Osteoblast (primary cell): ENCODE data around the gene SNAP29. TPM values are rescaled to one million over a fixed set of nuclear protein-coding genes. Genes with fewer than 3 reads are reported as not detected.

Source experiments
- DNase-seq: peaks from one replicate; pipeline ENCODE4 v3.0.0; 2011; ENCODE audit warnings: low spot score, mixed read lengths; ENCODE audit not compliant: insufficient read length; ENCODE audit errors: missing footprints
- H2AFZ ChIP-seq: 2 replicates; pipeline ENCODE4 v1.6.0; 2011; ENCODE audit warnings: mild to moderate bottlenecking, low read length
- H3K27ac ChIP-seq: 2 replicates; pipeline ENCODE4 v1.5.1; 2011; ENCODE audit warnings: mild to moderate bottlenecking, low read depth, low read length, moderate library complexity
- H3K27me3 ChIP-seq: 2 replicates; pipeline ENCODE4 v1.6.0; 2012; ENCODE audit warnings: mild to moderate bottlenecking, control low read depth, inconsistent platforms, low read length, moderate library complexity; ENCODE audit not compliant: insufficient read depth
- H3K36me3 ChIP-seq: 2 replicates; pipeline ENCODE4 v1.5.1; 2011; ENCODE audit warnings: mild to moderate bottlenecking, low read length, control low read depth, moderate library complexity; ENCODE audit not compliant: insufficient read depth
- H3K4me1 ChIP-seq: 2 replicates; pipeline ENCODE4 v1.5.1; 2011; ENCODE audit warnings: mild to moderate bottlenecking, low read length, control low read depth, moderate library complexity; ENCODE audit not compliant: insufficient read depth
- H3K4me2 ChIP-seq: 2 replicates; pipeline ENCODE4 v1.6.0; 2011; ENCODE audit warnings: mild to moderate bottlenecking, low read length; ENCODE audit not compliant: insufficient read depth
- H3K4me3 ChIP-seq: fragments of 200-600 bp; sonication (generic); 3 replicates; pipeline ENCODE4 v1.5.1; 2012; ENCODE audit warnings: mild to moderate bottlenecking, low read length, inconsistent platforms; ENCODE audit not compliant: insufficient read depth
- H3K79me2 ChIP-seq: 2 replicates; pipeline ENCODE4 v1.6.0; 2012; ENCODE audit warnings: mild to moderate bottlenecking, low read length, control low read depth, inconsistent platforms; ENCODE audit not compliant: insufficient read depth
- H3K9me3 ChIP-seq: 2 replicates; pipeline ENCODE4 v1.5.1; 2011; ENCODE audit warnings: low read depth, low read length, control low read depth
- H4K20me1 ChIP-seq: 2 replicates; pipeline ENCODE4 v1.6.0; 2012; ENCODE audit warnings: mild to moderate bottlenecking, low read length, control low read depth; ENCODE audit not compliant: insufficient read depth
- total RNA-seq: library from RNA; depleted of rRNA; stranded (reverse); fragments of >200 nt; gene quantifications from 2 replicates; pipeline ENCODE4 v1.2.3, GENCODE V29; 2012
- TF ChIP-seq, protein P1 (sequence below): IDR thresholded peaks from 2 replicates; pipeline ENCODE4 v1.5.1; 2011; ENCODE audit warnings: mild to moderate bottlenecking, low read depth, low read length, moderate library complexity; ENCODE audit errors: extremely low read depth

SNAP29 gene
- total RNA-seq, 1 donor = 13.0 TPM

DNA sequence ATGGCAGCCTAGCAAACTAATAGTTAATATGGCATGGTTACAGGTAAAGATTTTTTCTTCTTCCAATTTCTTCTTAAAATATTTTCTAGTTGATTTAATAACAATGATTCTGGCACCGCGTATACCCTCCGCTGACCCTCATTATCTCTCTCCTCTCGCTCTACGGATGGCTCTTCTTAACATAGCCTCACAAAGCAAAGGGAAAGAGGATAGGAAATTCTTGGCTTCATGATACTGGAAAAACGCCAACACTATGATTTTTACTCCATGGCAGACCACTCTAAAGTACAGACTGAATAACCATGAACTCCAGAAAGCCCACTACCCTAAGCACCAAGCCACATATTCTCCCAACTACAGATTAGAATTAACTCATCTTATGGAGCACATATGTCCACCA is 6.3 kb upstream of the SNAP29 start:
- peaks cover 56% of the 10 kb centered on the region for H4K20me1 ChIP-seq
- DNase-seq = no peak
- peaks cover 83% of the 10 kb centered on the region for H3K79me2 ChIP-seq
- H3K27me3 ChIP-seq = no peaks in the 10 kb centered on the region
- TF ChIP-seq, protein P1, sequence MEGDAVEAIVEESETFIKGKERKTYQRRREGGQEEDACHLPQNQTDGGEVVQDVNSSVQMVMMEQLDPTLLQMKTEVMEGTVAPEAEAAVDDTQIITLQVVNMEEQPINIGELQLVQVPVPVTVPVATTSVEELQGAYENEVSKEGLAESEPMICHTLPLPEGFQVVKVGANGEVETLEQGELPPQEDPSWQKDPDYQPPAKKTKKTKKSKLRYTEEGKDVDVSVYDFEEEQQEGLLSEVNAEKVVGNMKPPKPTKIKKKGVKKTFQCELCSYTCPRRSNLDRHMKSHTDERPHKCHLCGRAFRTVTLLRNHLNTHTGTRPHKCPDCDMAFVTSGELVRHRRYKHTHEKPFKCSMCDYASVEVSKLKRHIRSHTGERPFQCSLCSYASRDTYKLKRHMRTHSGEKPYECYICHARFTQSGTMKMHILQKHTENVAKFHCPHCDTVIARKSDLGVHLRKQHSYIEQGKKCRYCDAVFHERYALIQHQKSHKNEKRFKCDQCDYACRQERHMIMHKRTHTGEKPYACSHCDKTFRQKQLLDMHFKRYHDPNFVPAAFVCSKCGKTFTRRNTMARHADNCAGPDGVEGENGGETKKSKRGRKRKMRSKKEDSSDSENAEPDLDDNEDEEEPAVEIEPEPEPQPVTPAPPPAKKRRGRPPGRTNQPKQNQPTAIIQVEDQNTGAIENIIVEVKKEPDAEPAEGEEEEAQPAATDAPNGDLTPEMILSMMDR = no peak
- no peaks in the 10 kb centered on the region for H3K9me3 ChIP-seq
- no peak overlapping the region for H2AFZ ChIP-seq
- H3K4me2 ChIP-seq = no peak overlapping the region
- H3K27ac ChIP-seq = no peak overlapping the region
- H3K4me3 ChIP-seq = no peak overlapping the region
- H3K4me1 ChIP-seq = peaks cover 15% of the 10 kb centered on the region
- H3K36me3 ChIP-seq = no peaks in the 10 kb centered on the region

DNA sequence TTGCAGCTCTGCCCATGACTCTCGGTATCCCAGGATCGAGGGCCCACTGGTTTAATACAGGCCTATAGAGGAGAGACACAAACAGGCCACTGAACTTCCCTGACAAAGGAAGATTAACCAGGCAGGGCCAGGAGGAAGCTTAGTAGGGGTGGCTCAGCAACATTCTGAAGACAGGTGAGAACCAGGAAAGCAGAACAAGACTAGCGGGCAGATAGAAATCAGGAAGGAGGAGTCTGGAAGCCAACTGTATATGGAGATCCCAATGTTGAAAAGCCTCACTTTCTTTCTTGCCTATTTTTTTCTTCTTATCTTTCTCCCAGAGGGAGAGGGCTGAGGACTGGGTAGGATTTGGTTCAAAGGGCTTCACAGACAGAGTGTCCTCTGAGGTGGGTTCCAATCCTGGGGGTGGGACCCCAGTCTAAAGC is 5.6 kb upstream of the SNAP29 start:
- no peaks in the 10 kb centered on the region for H3K36me3 ChIP-seq
- H3K79me2 ChIP-seq = peaks cover 85% of the 10 kb centered on the region

DNA sequence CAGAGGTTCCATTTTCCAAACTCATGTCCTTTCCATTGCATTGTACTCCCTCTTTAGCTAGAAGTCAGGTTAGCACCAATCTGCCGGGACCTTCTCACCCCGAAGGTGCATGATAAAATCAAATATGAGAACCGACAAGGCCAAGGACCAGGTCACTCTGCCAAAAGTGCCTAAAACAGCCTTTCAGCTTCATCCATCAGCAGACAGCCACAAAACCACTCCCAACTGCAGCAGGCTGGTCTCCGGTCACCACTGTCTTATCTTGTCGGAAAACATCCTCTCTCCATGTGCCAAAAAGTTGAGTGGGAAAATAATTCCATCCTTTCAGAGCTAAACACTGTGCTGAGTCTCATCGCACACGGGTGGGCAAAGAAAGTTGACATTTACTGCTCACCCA is 1.6 kb upstream of the SNAP29 start:
- H3K79me2 ChIP-seq = peaks cover 76% of the 10 kb centered on the region
- no peaks in the 10 kb centered on the region for H3K36me3 ChIP-seq
- H3K4me3 ChIP-seq = peak overlapping the region; percentile 83
- peak; percentile 91 for DNase-seq
- H3K27me3 ChIP-seq = no peaks in the 10 kb centered on the region
- peak overlapping the region; percentile 60 for H3K27ac ChIP-seq
- no peaks in the 10 kb centered on the region for H3K9me3 ChIP-seq
- no peak overlapping the region for H2AFZ ChIP-seq
- H3K4me1 ChIP-seq = peaks cover 26% of the 10 kb centered on the region
- peaks cover 48% of the 10 kb centered on the region for H4K20me1 ChIP-seq
- TF ChIP-seq, protein P1 = no peak
- H3K4me2 ChIP-seq = peak overlapping the region; percentile 100

More for the DNA sequence above, 5.6 kb upstream of the SNAP29 start:
- Histone ChIP-seq H3K4me2 (no peak overlapping the region), H3K27me3 (no peaks in the 10 kb centered on the region), H3K27ac (no peak overlapping the region), H3K4me3 (no peak overlapping the region), H3K9me3 (no peaks in the 10 kb centered on the region), H4K20me1 (peaks cover 62% of the 10 kb centered on the region), H3K4me1 (peaks cover 20% of the 10 kb centered on the region), H2AFZ (no peak overlapping the region)
- DNase-seq = no peak
- TF ChIP-seq, protein P1 = no peak

DNA sequence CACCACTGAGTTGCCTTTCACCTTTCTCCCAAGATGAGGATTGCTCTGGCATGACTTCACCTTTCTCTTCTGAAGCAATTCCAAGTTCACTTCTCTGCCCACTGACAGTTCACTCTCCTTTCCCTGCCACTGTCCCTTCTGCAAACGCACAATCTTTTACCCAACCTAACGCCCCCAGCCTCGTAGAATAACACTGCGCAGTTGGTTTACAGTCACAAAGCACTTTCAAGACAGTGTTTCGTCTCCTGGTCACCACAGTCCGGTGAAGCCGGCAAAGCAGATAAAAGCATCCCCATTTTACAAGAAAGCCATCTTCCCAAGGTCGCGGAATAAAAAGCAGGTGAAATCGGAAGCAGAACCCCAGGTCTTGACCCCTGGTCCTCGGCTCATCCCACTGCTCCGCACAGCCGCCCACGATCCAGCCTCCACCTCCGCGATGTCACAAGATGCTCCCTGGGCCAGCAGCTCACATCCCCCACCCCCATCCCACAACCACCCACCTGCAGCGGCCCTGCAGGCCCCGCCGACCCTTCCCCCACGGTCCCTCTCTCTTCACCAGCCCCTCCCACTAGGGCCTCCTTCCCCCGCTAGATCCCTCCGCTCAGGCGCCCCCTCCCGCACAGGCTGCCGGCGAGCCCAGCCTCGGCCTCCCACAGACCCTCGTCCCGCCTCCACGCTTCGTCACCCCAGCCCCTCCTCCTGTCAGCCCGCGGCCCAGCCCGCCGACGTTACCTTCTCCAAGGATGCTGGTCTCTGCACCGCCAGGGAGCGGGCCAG is 781 bp upstream of the SNAP29 start:
- H3K27ac ChIP-seq = peak overlapping the region; percentile 60
- peak overlapping the region; percentile 83 for H2AFZ ChIP-seq
- H3K9me3 ChIP-seq = no peaks in the 10 kb centered on the region
- H3K79me2 ChIP-seq = peaks cover 76% of the 10 kb centered on the region
- peaks cover 26% of the 10 kb centered on the region for H3K4me1 ChIP-seq
- TF ChIP-seq, protein P1 = no peak
- H3K4me2 ChIP-seq = peak overlapping the region; percentile 100
- H4K20me1 ChIP-seq = peaks cover 49% of the 10 kb centered on the region
- peaks cover under 1% of the 10 kb centered on the region for H3K36me3 ChIP-seq
- peak overlapping the region; percentile 83 for H3K4me3 ChIP-seq
- H3K27me3 ChIP-seq = no peaks in the 10 kb centered on the region
- DNase-seq = peak; percentile 95
